HCT116 (cell line): Measurements from ENCODE around the gene OPN1MW3.
"Not testable (repeated sequence)": the region's sequence is repeated elsewhere in the genome, so short reads cannot be mapped to it uniquely, and the experiment has no call there.

ENCODE experiments used
- CEBPB ChIP-seq: IDR thresholded peaks from 2 replicates; pipeline ENCODE4 v1.6.1; 2012; ENCODE audit warnings: low read depth
- EGR1 ChIP-seq: IDR thresholded peaks from 2 replicates; pipeline ENCODE4 v1.6.1; 2012; ENCODE audit warnings: low read depth
- EZH2 ChIP-seq: fragments of 200-600 bp; sonication (generic); IDR thresholded peaks from 2 replicates; pipeline ENCODE4 v1.6.1; 2017; ENCODE audit warnings: antibody characterized with exemption, mixed run types
- JUND ChIP-seq: IDR thresholded peaks from 2 replicates; pipeline ENCODE4 v1.6.1; 2012
- POLR2A ChIP-seq: IDR thresholded peaks from 2 replicates; pipeline ENCODE4 v1.7.0; 2011; ENCODE audit warnings: borderline replicate concordance; ENCODE audit not compliant: insufficient read depth, insufficient read length; ENCODE audit errors: extremely low read depth
- POLR2AphosphoS5 ChIP-seq: IDR thresholded peaks from 2 replicates; pipeline ENCODE4 v1.6.1; 2011; ENCODE audit warnings: mild to moderate bottlenecking, low read depth, low read length, moderate library complexity
- SIN3A ChIP-seq: IDR thresholded peaks from 2 replicates; pipeline ENCODE4 v1.6.1; 2012; ENCODE audit warnings: low read depth
- SRF ChIP-seq: IDR thresholded peaks from 2 replicates; pipeline ENCODE4 v1.6.1; 2012; ENCODE audit warnings: low read depth
- YY1 ChIP-seq: IDR thresholded peaks from 2 replicates; pipeline ENCODE4 v1.6.1; 2011; ENCODE audit warnings: low read length, low read depth, moderate library complexity, mild to moderate bottlenecking; ENCODE audit not compliant: insufficient replicate concordance; ENCODE audit errors: extremely low read depth
- TF ChIP-seq, protein P1 (sequence below), 3 experiments: fragments of 200-600 bp in 1 of 3; sonication (generic) in 1 of 3; IDR thresholded peaks in 2 of 3; conservative IDR thresholded peaks in 1 of 3; 2 replicates each; pipeline ENCODE4 v1.5.1; 2012 to 2017; ENCODE audit warnings: low read depth in 2 of 3, low read length in 2 of 3, antibody characterized with exemption in 1 of 3, borderline replicate concordance in 1 of 3, control low read depth in 1 of 3, mild to moderate bottlenecking in 1 of 3, mixed read lengths in 1 of 3, mixed run types in 1 of 3, moderate library complexity in 1 of 3; ENCODE audit not compliant: insufficient read depth in 1 of 3
- TF ChIP-seq, protein P2 (sequence below): IDR thresholded peaks from 2 replicates; pipeline ENCODE4 v1.6.1; 2012; ENCODE audit warnings: low read depth
- TF ChIP-seq, protein P3 (sequence below): IDR thresholded peaks from 2 replicates; pipeline ENCODE4 v1.6.1; 2012

DNA sequence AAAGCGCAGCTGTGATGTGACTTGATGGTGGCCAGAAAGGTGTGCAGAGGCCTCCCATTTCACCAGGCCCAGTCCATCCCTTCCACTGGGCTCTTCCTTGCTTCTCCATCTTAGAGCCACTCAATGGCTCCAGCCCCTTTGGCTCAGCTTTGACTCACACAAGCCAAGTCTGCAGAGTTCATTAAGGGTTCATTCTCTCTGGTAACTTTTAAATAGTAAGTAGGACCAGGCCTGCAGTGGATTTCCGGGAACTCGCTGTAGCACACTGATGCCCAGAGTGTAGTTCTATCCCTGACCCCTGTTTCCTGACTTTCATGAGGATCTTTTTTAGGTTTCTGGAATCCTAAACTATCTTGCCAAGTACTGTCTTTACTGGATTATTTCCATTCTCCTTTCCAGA, 25.9 kb upstream of the OPN1MW3 start:
- TF ChIP-seq, protein P1, sequence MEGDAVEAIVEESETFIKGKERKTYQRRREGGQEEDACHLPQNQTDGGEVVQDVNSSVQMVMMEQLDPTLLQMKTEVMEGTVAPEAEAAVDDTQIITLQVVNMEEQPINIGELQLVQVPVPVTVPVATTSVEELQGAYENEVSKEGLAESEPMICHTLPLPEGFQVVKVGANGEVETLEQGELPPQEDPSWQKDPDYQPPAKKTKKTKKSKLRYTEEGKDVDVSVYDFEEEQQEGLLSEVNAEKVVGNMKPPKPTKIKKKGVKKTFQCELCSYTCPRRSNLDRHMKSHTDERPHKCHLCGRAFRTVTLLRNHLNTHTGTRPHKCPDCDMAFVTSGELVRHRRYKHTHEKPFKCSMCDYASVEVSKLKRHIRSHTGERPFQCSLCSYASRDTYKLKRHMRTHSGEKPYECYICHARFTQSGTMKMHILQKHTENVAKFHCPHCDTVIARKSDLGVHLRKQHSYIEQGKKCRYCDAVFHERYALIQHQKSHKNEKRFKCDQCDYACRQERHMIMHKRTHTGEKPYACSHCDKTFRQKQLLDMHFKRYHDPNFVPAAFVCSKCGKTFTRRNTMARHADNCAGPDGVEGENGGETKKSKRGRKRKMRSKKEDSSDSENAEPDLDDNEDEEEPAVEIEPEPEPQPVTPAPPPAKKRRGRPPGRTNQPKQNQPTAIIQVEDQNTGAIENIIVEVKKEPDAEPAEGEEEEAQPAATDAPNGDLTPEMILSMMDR (IDR thresholded peaks at IDR 0.05 in 2 of 3, conservative IDR thresholded peaks at IDR 0.05 in 1 of 3; ENCODE audit: borderline replicate concordance in 1 of 3, insufficient read depth in 1 of 3, low read depth in 2 of 3, low read length in 2 of 3) = not testable (repeated sequence)
- TF ChIP-seq CEBPB, EZH2, POLR2A, SIN3A, EGR1, POLR2AphosphoS5, YY1, JUND, SRF: not testable (repeated sequence)
- TF ChIP-seq, protein P2, sequence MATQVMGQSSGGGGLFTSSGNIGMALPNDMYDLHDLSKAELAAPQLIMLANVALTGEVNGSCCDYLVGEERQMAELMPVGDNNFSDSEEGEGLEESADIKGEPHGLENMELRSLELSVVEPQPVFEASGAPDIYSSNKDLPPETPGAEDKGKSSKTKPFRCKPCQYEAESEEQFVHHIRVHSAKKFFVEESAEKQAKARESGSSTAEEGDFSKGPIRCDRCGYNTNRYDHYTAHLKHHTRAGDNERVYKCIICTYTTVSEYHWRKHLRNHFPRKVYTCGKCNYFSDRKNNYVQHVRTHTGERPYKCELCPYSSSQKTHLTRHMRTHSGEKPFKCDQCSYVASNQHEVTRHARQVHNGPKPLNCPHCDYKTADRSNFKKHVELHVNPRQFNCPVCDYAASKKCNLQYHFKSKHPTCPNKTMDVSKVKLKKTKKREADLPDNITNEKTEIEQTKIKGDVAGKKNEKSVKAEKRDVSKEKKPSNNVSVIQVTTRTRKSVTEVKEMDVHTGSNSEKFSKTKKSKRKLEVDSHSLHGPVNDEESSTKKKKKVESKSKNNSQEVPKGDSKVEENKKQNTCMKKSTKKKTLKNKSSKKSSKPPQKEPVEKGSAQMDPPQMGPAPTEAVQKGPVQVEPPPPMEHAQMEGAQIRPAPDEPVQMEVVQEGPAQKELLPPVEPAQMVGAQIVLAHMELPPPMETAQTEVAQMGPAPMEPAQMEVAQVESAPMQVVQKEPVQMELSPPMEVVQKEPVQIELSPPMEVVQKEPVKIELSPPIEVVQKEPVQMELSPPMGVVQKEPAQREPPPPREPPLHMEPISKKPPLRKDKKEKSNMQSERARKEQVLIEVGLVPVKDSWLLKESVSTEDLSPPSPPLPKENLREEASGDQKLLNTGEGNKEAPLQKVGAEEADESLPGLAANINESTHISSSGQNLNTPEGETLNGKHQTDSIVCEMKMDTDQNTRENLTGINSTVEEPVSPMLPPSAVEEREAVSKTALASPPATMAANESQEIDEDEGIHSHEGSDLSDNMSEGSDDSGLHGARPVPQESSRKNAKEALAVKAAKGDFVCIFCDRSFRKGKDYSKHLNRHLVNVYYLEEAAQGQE = not testable (repeated sequence)
- TF ChIP-seq, protein P3, sequence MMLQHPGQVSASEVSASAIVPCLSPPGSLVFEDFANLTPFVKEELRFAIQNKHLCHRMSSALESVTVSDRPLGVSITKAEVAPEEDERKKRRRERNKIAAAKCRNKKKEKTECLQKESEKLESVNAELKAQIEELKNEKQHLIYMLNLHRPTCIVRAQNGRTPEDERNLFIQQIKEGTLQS = not testable (repeated sequence)
